ENCODE data around the gene MYL6.
A peak's percentile ranks its signal among the peaks of the same experiment; 100 is the strongest.

MYL6 gene

DNA sequence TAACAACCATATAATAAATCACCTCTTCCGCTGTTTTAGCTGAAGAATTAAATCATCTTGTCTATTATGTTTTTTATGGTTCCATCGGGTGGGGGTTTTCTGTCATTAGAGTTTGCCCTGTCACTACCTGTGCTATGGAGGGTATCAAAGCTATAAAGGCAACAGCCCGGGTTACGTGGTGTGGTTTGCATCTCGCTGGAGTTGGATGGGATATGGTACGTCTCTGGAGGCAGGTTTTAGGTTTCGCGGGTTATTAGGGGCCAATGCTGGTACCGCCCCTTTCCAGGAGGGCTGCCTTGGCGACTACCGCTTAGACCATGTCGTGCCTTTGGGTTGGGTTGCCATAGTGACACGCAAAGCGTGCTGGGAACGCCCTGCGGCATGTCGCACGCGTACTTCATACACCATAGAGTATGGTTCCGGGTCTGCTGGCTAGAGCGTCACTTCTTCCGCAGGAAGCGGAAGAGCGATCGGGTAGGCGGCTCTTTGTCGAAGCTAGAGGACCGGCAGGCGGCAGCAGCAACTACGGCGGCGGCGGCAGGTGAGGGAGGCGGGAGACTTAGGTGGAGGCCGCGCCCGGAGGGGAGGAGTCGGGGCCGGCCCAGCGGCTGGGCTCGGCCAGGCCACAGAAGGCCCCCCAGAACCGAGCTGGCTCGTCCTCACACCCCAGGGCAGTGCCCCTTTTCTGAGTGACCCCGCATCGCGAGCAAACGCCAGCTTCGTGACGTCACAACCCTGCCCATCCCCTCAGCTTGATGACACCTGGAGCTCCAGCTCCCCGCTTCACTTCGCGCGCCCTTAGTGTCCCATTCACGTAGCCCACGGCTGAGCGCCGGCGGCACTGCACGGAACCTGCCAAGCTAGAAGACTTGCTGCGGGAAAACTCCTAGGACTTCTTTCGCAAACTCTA, 40.1 kb upstream of the MYL6 start, which contains the start of gene ZC3H10:
Gene ZC3H10, plus strand, starts transcription at position 489 of the 910 bp plus-strand sequence. CDS start 2,297 bp downstream, outside the sequence.
- DNase-seq (ENCODE audit: extremely low read depth, low read depth), result peak; percentile 99
- TF ChIP-seq, protein P1, sequence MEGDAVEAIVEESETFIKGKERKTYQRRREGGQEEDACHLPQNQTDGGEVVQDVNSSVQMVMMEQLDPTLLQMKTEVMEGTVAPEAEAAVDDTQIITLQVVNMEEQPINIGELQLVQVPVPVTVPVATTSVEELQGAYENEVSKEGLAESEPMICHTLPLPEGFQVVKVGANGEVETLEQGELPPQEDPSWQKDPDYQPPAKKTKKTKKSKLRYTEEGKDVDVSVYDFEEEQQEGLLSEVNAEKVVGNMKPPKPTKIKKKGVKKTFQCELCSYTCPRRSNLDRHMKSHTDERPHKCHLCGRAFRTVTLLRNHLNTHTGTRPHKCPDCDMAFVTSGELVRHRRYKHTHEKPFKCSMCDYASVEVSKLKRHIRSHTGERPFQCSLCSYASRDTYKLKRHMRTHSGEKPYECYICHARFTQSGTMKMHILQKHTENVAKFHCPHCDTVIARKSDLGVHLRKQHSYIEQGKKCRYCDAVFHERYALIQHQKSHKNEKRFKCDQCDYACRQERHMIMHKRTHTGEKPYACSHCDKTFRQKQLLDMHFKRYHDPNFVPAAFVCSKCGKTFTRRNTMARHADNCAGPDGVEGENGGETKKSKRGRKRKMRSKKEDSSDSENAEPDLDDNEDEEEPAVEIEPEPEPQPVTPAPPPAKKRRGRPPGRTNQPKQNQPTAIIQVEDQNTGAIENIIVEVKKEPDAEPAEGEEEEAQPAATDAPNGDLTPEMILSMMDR (IDR thresholded peaks at IDR 0.05; ENCODE audit: low read depth, low read length), result peak; percentile 55

DNA sequence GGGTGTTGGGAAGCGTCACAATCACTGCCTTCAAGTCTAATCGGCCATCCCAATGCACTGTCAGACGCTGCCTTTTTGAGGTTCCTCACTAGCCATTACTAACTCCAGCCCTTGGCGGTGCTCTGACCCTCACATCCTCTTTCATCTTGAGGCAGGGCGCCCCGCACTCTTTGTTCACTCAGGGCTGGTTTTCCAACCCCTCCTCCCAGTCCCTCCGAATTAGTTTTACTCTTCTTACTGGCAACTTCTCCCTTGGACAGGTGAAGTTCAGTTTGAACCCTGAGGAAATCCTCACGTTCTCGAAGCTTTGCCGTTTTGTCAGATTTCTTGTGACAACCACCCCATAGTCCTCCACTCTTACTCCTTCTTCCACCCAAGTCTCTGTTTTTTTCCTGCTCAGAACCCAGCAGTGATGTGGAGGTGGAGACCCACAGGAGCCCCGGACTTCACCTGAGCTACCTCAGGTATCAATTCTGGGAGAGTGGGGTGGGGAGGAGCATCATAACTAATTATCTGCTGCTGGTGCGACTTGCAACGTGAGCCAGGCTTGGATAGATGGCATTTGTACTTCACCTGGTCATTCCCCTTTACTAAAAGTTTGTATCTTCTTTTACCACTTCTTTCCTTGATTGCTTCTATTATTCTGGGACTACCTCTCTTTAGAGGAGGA, 39.3 kb upstream of the MYL6 start:
- TF ChIP-seq, protein P1 (IDR thresholded peaks at IDR 0.05; ENCODE audit: low read depth, low read length), result no peak
- no peak for DNase-seq (ENCODE audit: extremely low read depth, low read depth)

DNA sequence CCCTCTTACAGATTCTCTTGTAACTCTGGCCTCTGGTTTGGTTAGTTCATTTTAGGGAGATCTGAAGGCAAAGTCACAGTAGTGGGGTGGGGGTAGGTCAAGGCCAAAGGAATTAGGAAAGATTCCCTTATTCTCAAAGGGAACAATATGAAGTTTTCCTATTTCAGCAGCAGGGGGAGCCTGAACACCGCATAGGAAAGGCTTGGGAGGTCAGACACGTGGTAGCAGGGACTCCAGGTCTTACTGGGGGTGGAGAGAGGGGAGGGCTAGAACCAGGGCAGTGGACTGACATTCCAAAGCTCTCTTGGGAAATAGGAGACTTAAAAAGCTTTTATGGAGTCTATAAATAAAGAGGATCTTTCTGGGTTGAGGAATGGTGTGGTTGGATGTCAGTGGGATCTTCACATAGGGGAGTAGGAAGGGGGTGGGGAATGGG, 38.8 kb upstream of the MYL6 start:
- TF ChIP-seq, protein P1 (IDR thresholded peaks at IDR 0.05; ENCODE audit: low read depth, low read length), result peak; percentile 74
- peak; percentile 81 for DNase-seq (ENCODE audit: extremely low read depth, low read depth)

DNA sequence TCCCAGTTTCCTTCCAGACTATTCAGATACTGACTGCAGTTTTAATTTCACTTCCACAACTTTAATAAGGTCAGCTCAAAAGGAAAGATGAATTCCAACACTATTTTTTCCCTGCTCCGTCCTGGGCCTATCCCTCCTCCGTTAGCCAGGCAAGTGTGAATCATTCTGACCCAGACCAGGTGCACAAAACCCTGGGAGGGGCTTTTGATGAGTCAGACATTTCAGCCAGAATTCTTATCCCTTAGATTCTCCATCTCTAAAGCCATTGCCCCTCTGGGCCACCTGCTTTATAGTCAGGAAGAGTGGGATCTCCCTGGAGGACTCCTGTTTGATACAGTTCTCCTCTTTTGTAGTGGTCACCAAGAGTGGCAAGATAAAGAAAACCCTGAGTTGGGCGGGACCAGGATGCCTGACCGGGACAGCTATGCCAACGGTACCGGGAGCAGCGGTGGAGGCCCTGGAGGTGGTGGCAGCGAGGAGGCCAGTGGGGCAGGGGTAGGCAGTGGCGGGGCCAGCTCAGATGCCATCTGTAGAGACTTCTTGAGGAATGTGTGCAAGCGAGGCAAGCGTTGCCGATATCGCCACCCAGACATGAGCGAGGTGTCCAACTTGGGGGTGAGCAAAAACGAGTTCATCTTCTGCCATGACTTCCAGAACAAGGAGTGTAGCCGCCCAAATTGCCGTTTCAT, 37.9 kb upstream of the MYL6 start:
- TF ChIP-seq, protein P1 (IDR thresholded peaks at IDR 0.05; ENCODE audit: low read depth, low read length), result no peak
- DNase-seq (ENCODE audit: extremely low read depth, low read depth), result no peak

- DNase-seq (ENCODE audit: extremely low read depth, low read depth), result no peak
- TF ChIP-seq, protein P1 (IDR thresholded peaks at IDR 0.05; ENCODE audit: low read depth, low read length), result no peak
Observed at GRCh38 chr12:56121204-56121870, 36.8 kb upstream of the MYL6 start.

- TF ChIP-seq, protein P1 (IDR thresholded peaks at IDR 0.05; ENCODE audit: low read depth, low read length), result no peak
- no peak for DNase-seq (ENCODE audit: extremely low read depth, low read depth)
Observed at GRCh38 chr12:56122637-56123036, 35.5 kb upstream of the MYL6 start.
